OCI-LY7 (cell line): ENCODE measurements around the gene LRRC74B. TPM values are rescaled to one million over a fixed set of nuclear protein-coding genes. Genes with fewer than 3 reads are reported as not detected.
"Not testable (repeated sequence)": the region's sequence is repeated elsewhere in the genome, so short reads cannot be mapped to it uniquely, and the experiment has no call there.

Source experiments
- BruUV-seq: library from RNA; stranded (reverse); fragments of 400-500 nt; replicated peaks from 2 replicates; lab custom pipeline; 2021; lab: Mats Ljungman, UMichigan
- CTCF ChIA-PET: fragments of 300-600 bp; sonication (Branson Sonifier 250); formaldehyde crosslinking; loops from one replicate; lab custom pipeline; 2022; ENCODE audit warnings: antibody characterized with exemption; ENCODE audit not compliant: unreplicated experiment; lab: Charles Lee
- POLR2A ChIA-PET: fragments of 300-600 bp; sonication (Branson Sonifier 250); formaldehyde crosslinking; loops from one replicate; lab custom pipeline; 2022; ENCODE audit warnings: antibody characterized with exemption; lab: Charles Lee
- DNase-seq: peaks from one replicate; pipeline ENCODE4 v3.0.0-alpha.2; 2015; ENCODE audit warnings: low spot score
- H2AFZ ChIP-seq: fragments of 200-600 bp; sonication (generic), shearing (Covaris generic); 2 replicates; pipeline ENCODE4 v1.6.1; 2014; ENCODE audit warnings: mild to moderate bottlenecking, antibody characterized with exemption, low read length, moderate library complexity
- H3K27ac ChIP-seq: fragments of 200-600 bp; sonication (generic); 2 replicates; pipeline ENCODE4 v1.5.1; 2014; ENCODE audit warnings: mixed run types, low read depth, mild to moderate bottlenecking, moderate library complexity, low read length, inconsistent platforms; ENCODE audit not compliant: poor library complexity, severe bottlenecking
- H3K36me3 ChIP-seq: fragments of 200-600 bp; sonication (generic); 2 replicates; pipeline ENCODE4 v1.6.1; 2014; ENCODE audit warnings: mild to moderate bottlenecking, antibody characterized with exemption, low read length, moderate library complexity, mixed read lengths; ENCODE audit not compliant: insufficient read depth
- H3K4me1 ChIP-seq: fragments of 200-600 bp; sonication (generic); 2 replicates; pipeline ENCODE4 v1.5.1; 2014; ENCODE audit warnings: mild to moderate bottlenecking, low read length; ENCODE audit not compliant: insufficient read depth, poor library complexity, severe bottlenecking
- H3K4me2 ChIP-seq: fragments of 200-600 bp; sonication (generic); 2 replicates; pipeline ENCODE4 v1.6.1; 2014; ENCODE audit warnings: mild to moderate bottlenecking, low read length
- H3K4me3 ChIP-seq: fragments of 200-600 bp; sonication (generic); 2 replicates; pipeline ENCODE4 v1.5.1; 2014; ENCODE audit warnings: mild to moderate bottlenecking, low read depth, low read length; ENCODE audit not compliant: poor library complexity, severe bottlenecking
- H3K79me2 ChIP-seq: fragments of 200-600 bp; sonication (generic); 2 replicates; pipeline ENCODE4 v1.6.1; 2016; ENCODE audit warnings: low read depth, mild to moderate bottlenecking, low read length, moderate library complexity, mixed read lengths; ENCODE audit not compliant: insufficient read depth
- H3K9me2 ChIP-seq: fragments of 200-600 bp; sonication (generic); 2 replicates; pipeline ENCODE4 v1.6.1; 2016; ENCODE audit warnings: mild to moderate bottlenecking, low read length, mixed read lengths; ENCODE audit not compliant: insufficient read depth
- H3K9me3 ChIP-seq: fragments of 200-600 bp; sonication (generic); 2 replicates; pipeline ENCODE4 v1.6.1; 2014; ENCODE audit warnings: mild to moderate bottlenecking, mixed run types, low read length, mixed read lengths
- H4K20me1 ChIP-seq: fragments of 200-600 bp; sonication (generic); 2 replicates; pipeline ENCODE4 v1.6.1; 2014; ENCODE audit warnings: mild to moderate bottlenecking, antibody characterized with exemption, low read length, moderate library complexity, mixed read lengths; ENCODE audit not compliant: insufficient read depth
- EZH2phosphoT487 ChIP-seq: fragments of 200-600 bp; sonication (generic); IDR thresholded peaks from 2 replicates; pipeline ENCODE4 v1.6.1; 2018; ENCODE audit warnings: low read depth, borderline replicate concordance, mild to moderate bottlenecking, mixed run types, antibody characterized with exemption, low read length, moderate library complexity, mixed read lengths
- intact Hi-C: fragments of 100-400 bp; cut with micrococcal nuclease; formaldehyde crosslinking; loops from one replicate; pipeline ENCODE4 v1.10.0; 2022; ENCODE audit not compliant: unreplicated experiment
- total RNA-seq, 2 experiments: library from RNA; depleted of rRNA in 1 of 2; stranded (reverse); fragments of >200 nt in 1 of 2; shearing (Covaris generic) in 1 of 2; gene quantifications; 2 replicates each; pipeline ENCODE4 v1.2.3, GENCODE V29; 2014 to 2022
- TF ChIP-seq, protein P1 (sequence below): fragments of 200-600 bp; sonication (generic); conservative IDR thresholded peaks from 2 replicates; pipeline ENCODE4 v1.5.1; 2014; ENCODE audit warnings: mild to moderate bottlenecking, antibody characterized with exemption, low read length, moderate library complexity, mixed read lengths

Gene LRRC74B
- total RNA-seq, 2 experiments from 2014 or later, result not detected

DNA sequence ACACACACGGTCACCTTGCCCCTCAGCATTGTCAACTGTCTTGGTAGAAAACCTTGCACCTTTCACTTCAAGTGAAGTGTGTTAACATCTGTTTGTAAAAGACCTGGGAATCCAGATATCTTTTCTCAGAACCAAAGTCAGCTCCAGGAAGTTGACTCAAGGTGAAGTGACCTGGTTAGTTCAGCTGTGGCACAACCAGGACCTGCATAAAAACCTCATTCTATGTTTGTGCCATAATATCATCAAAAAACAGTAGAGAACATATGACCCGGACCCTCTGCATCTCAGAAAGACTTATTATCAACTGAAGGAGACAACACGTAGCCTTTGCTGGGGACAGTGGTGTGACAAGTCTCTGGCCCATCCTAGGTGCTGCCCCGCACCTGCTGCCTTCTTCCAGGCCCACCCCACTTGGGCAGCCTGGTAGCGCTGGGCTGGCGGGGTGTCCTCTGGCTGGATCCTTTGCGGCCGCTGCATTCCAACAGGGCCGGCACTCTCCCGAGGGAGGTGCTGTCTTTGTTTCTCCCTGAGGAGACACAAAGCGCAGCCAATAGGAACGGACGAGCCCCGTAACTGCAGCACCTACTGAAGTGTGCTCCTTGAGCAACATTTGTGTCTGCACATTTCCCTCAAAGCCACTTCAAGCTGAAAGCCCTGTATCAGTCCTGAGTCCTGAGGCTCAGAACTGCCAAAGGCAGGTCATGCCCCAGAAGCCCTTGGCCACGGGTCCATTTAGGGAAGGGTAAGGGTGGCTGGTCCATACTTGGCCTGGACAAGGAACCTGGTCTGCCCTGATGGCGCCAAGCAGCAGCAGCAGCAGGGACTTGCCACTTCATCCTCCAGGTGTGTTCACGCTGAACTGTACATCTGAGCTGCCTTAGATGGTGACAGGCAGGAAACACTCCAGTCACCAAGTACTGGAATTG lies 25.2 kb downstream of the LRRC74B start:
- BruUV-seq, result no TSS peak
- DNase-seq, result no peak
- POLR2A ChIA-PET, result no interaction called here
- no peaks in the 10 kb centered on the region for H3K9me2 ChIP-seq
- H4K20me1 ChIP-seq, result no peaks in the 10 kb centered on the region
- H3K79me2 ChIP-seq, result no peaks in the 10 kb centered on the region
- no peaks in the 10 kb centered on the region for H3K4me1 ChIP-seq
- TF ChIP-seq EZH2phosphoT487, result no peak
- TF ChIP-seq, protein P1, sequence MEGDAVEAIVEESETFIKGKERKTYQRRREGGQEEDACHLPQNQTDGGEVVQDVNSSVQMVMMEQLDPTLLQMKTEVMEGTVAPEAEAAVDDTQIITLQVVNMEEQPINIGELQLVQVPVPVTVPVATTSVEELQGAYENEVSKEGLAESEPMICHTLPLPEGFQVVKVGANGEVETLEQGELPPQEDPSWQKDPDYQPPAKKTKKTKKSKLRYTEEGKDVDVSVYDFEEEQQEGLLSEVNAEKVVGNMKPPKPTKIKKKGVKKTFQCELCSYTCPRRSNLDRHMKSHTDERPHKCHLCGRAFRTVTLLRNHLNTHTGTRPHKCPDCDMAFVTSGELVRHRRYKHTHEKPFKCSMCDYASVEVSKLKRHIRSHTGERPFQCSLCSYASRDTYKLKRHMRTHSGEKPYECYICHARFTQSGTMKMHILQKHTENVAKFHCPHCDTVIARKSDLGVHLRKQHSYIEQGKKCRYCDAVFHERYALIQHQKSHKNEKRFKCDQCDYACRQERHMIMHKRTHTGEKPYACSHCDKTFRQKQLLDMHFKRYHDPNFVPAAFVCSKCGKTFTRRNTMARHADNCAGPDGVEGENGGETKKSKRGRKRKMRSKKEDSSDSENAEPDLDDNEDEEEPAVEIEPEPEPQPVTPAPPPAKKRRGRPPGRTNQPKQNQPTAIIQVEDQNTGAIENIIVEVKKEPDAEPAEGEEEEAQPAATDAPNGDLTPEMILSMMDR, result no peak
- H3K4me3 ChIP-seq, result no peak overlapping the region
- no peaks in the 10 kb centered on the region for H3K36me3 ChIP-seq
- no peak overlapping the region for H2AFZ ChIP-seq
- intact Hi-C loops, result no loop called here
- H3K4me2 ChIP-seq, result no peak overlapping the region
- no peaks in the 10 kb centered on the region for H3K9me3 ChIP-seq
- CTCF ChIA-PET, result no interaction called here
- no peak overlapping the region for H3K27ac ChIP-seq

DNA sequence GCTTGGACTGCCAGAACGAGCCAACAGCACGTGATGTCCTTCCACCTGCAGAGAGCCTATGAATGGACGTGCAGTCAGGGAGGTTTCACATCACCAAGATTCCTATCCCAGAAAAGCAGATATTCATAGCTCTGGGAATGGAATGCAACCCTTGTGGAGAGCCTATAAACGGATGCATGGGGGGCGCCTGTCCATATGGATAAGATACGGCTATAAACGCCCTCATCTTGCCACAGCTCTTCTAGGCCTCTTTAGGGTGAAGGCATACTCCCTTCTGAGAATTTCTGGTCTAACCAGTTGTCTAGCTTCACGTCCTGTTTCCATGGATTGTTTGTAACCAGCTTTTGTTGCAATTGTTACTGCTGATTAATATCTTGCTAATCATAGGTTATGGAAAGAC lies 26.1 kb downstream of the LRRC74B start:
- intact Hi-C loops, H3K4me3 ChIP-seq, H3K9me3 ChIP-seq, BruUV-seq, DNase-seq, H3K27ac ChIP-seq, H3K4me1 ChIP-seq, H3K36me3 ChIP-seq, CTCF ChIA-PET, POLR2A ChIA-PET, H3K4me2 ChIP-seq, H2AFZ ChIP-seq, H4K20me1 ChIP-seq, H3K79me2 ChIP-seq, H3K9me2 ChIP-seq: not testable (repeated sequence)

DNA sequence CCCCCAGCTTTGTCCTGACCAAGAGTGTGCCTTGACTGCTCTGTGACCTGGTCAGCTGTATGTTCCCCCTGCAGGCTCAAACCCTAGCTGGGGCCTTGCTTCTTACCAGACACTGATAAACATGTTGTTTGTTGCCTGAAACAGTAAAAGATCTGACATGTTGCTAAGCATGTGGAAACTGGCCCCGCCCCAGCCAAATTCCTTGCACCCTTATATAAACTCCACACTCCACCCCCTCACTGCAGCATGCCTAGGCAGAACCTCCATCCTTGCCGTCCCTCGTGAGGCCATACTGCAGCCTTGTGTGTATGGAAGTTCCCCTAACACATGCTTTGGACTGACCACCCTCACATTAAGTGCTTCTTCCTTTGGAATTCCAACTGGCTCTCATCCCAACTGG lies 27.3 kb downstream of the LRRC74B start:
- H3K27ac ChIP-seq, result no peak overlapping the region
- TF ChIP-seq EZH2phosphoT487, result no peak
- TF ChIP-seq, protein P1, result no peak
- DNase-seq, result no peak
- intact Hi-C loops, result no loop called here
- ChIA-PET CTCF (interaction anchor here (0.5 kb wide), 1 partner anchor 30 kb away, joined by 3 read pairs; no protein-coding TSS in a partner anchor), POLR2A (no interaction called here)
- no peaks in the 10 kb centered on the region for H3K4me1 ChIP-seq
- no peak overlapping the region for H3K4me2 ChIP-seq
- H3K4me3 ChIP-seq, result no peak overlapping the region
- no peaks in the 10 kb centered on the region for H4K20me1 ChIP-seq
- H3K36me3 ChIP-seq, result no peaks in the 10 kb centered on the region
- H3K9me3 ChIP-seq, result no peaks in the 10 kb centered on the region
- H3K9me2 ChIP-seq, result no peaks in the 10 kb centered on the region
- H3K79me2 ChIP-seq, result no peaks in the 10 kb centered on the region
- no peak overlapping the region for H2AFZ ChIP-seq
- BruUV-seq, result no TSS peak
